H4 (cell line): ENCODE results near the gene TRIM50. TPM values are rescaled to one million over a fixed set of nuclear protein-coding genes. Genes with fewer than 3 reads are reported as not detected.

Source experiments
- total RNA-seq: library from RNA; depleted of rRNA; stranded (reverse); fragments of >200 nt; shearing (Covaris generic); gene quantifications from 2 replicates; pipeline ENCODE4 v1.2.3, GENCODE V29; 2014; rRNA removed

TRIM50 gene
- total RNA-seq, 1 experiment from 2014 or later: not detected

Other genes with a start within 250 kb of the TRIM50 start
- gene SPDYE9, start 242.0 kb downstream of the TRIM50 start, total RNA-seq: not detected in 2 replicates
- gene NSUN5, start 19.3 kb downstream of the TRIM50 start, total RNA-seq: 19.9 and 34.0 TPM in 2 replicates
- not detected in 2 replicates for gene FKBP6, start 79 bp upstream of the TRIM50 start, total RNA-seq
- gene FZD9, start 105.7 kb upstream of the TRIM50 start, total RNA-seq: 0.06 and 0.08 TPM in 2 replicates
- 68.6 and 74.8 TPM in 2 replicates for gene BAZ1B, start 194.2 kb upstream of the TRIM50 start, total RNA-seq
- 19.5 and 37.4 TPM in 2 replicates for gene BCL7B, start 229.6 kb upstream of the TRIM50 start, total RNA-seq